SK-N-MC (cell line): ENCODE data around the gene NR1H4.
"Not testable (repeated sequence)": the region's sequence is repeated elsewhere in the genome, so short reads cannot be mapped to it uniquely, and the experiment has no call there.

ENCODE experiments used
- DNase-seq: peaks from one replicate; pipeline ENCODE4 v3.0.0-alpha.2; 2011; ENCODE audit warnings: low read depth, low spot score
- H3K27ac ChIP-seq: fragments of 200-600 bp; sonication (generic); 2 replicates; pipeline ENCODE4 v1.5.1; 2016; ENCODE audit warnings: mixed run types
- H3K36me3 ChIP-seq: fragments of 200-600 bp; sonication (generic); 2 replicates; pipeline ENCODE4 v1.6.1; 2017; ENCODE audit warnings: antibody characterized with exemption, low read length, mixed read lengths; ENCODE audit not compliant: insufficient read depth
- H3K4me3 ChIP-seq: fragments of 200-600 bp; sonication (generic); 2 replicates; pipeline ENCODE4 v1.5.1; 2016
- H3K9ac ChIP-seq: fragments of 200-600 bp; sonication (generic); 2 replicates; pipeline ENCODE4 v1.8.0; 2017; ENCODE audit warnings: mixed run types, mixed read lengths; ENCODE audit not compliant: insufficient read length
- H3K9me3 ChIP-seq: fragments of 200-600 bp; sonication (generic); 2 replicates; pipeline ENCODE4 v1.6.1; 2017; ENCODE audit warnings: low read depth, mild to moderate bottlenecking, antibody characterized with exemption, low read length, moderate library complexity, mixed read lengths
- EZH2 ChIP-seq: fragments of 200-600 bp; sonication (generic); IDR thresholded peaks from one replicate; pipeline ENCODE4 v1.6.1; 2017; ENCODE audit warnings: antibody characterized with exemption
- FOXP2 ChIP-seq: optimal IDR thresholded peaks from 2 replicates; pipeline ENCODE3; 2011; ENCODE audit warnings: mild to moderate bottlenecking, moderate library complexity; ENCODE audit not compliant: insufficient read depth; ENCODE audit errors: extremely low read length, control extremely low read depth
- POLR2AphosphoS5 ChIP-seq: IDR thresholded peaks from 2 replicates; pipeline ENCODE4 v1.6.1; 2012; ENCODE audit warnings: mild to moderate bottlenecking, low read depth, low read length, borderline replicate concordance

Gene NR1H4

GRCh38 chr12:100601626-100602025, 128.0 kb downstream of the NR1H4 start:
- Histone ChIP-seq H3K4me3 (no peak overlapping the region), H3K36me3 (peaks cover 6% of the 10 kb centered on the region; the same call in 1 of the 2 replicates), H3K27ac (no peak overlapping the region), H3K9me3 (no peaks in the 10 kb centered on the region), H3K9ac (no peak overlapping the region)
- no peak for DNase-seq
- TF ChIP-seq EZH2 (no peak), POLR2AphosphoS5 (no peak), FOXP2 (no peak)

GRCh38 chr12:100602997-100603396, 129.3 kb downstream of the NR1H4 start:
- not testable (repeated sequence) for H3K36me3 ChIP-seq, H3K9ac ChIP-seq, H3K4me3 ChIP-seq, DNase-seq, H3K27ac ChIP-seq, H3K9me3 ChIP-seq

DNA sequence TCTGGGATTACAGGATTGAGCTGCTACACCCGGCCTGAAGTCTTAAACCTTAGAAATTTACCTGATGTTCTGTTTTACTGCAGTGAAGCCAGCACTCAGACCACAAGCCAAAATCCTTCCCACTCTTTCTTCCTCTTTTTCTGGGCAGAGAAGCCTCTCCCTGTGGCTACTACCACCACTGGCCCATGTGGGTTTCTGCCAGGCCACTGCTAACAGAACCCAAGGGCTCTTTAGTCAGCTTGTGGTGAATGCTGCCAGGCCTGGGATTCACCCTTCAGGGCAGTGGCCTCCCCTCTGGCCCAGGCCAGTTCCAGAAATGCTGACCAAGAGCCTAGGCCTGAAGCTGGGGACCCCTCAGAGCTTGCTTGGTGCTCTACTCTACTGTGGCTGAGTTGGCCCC, 135.1 kb downstream of the NR1H4 start:
- H3K9ac ChIP-seq, result no peak overlapping the region
- H3K36me3 ChIP-seq, result 0 out of 2 replicates have a peak, but pooled peaks cover 9% of the 10 kb centered on the region
- no peak overlapping the region for H3K27ac ChIP-seq
- H3K4me3 ChIP-seq, result no peak overlapping the region
- no peaks in the 10 kb centered on the region for H3K9me3 ChIP-seq
- TF ChIP-seq POLR2AphosphoS5, result no peak
- TF ChIP-seq EZH2, result no peak
- TF ChIP-seq FOXP2, result no peak
- DNase-seq, result no peak

DNA sequence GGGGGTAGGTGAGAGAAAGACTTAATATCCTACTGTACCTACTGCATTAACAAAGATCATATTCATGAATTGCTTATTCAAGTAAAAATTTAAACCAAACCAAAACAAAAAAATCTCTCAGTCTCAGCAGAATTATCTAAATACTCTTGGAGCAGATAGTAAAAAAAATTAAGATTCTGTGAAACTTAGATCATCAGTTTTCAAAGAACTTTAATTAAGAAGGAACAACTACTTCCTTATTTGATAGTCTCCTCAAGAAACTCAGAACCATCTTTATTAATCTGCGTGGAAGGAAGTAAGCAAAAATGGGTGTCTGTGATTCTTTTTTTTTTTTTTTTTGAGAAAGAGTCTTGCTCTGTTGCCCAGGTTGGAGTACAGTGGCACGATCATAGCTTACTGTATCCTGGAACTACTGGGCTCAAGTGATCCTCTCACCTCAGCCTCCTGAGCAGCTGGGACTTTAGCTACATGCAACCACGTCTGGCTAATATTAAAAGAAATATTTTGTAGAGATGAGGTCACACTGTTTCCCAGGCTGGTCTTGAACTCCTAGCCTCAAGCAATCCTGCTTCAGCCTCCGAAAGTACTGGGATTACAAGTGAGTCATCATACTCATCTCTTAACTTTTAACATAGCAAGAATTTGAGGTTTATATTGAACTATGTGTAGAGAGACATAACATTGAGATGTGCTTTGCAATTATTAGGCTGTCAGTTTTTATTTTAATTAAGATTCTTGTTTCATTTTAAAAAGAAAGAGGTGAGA, 137.2 kb downstream of the NR1H4 start:
- no peaks in the 10 kb centered on the region for H3K9me3 ChIP-seq
- H3K9ac ChIP-seq, result no peak overlapping the region
- no peak for TF ChIP-seq POLR2AphosphoS5
- TF ChIP-seq FOXP2, result no peak
- TF ChIP-seq EZH2, result no peak
- no peak overlapping the region for H3K4me3 ChIP-seq
- H3K27ac ChIP-seq, result no peak overlapping the region
- DNase-seq, result no peak
- H3K36me3 ChIP-seq, result 0 out of 2 replicates have a peak, but pooled peaks cover 9% of the 10 kb centered on the region

DNA sequence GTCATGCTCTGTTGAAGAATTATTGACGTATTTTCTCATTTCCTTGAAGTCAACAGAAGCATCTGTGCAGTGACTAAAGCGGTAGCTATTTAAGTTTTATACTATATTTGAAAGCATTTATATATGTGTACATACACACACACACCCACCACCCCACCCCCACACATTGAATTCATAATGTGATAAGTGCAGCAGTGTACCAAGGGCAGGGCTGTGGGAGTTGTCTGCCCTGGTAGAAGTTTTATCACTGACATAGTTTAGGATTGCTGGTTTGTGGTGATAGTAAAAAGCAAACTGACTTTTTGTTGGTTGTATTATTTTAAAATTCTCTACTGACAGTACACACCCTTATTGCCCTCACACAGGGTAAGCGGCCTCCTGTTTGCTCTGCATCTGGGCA, 138.9 kb downstream of the NR1H4 start:
- H3K9me3 ChIP-seq, result no peaks in the 10 kb centered on the region
- TF ChIP-seq EZH2 (no peak), FOXP2 (no peak), POLR2AphosphoS5 (no peak)
- no peak overlapping the region for H3K9ac ChIP-seq
- H3K4me3 ChIP-seq, result no peak overlapping the region
- H3K27ac ChIP-seq, result no peak overlapping the region
- DNase-seq, result no peak
- H3K36me3 ChIP-seq, result 0 out of 2 replicates have a peak, but pooled peaks cover 9% of the 10 kb centered on the region
